Sigmoid colon (tissue), 4 donors: Measurements from ENCODE around the gene RIPOR1.

Experiments
- CTCF ChIP-seq, 4 experiments: fragments of 450-650 bp in 3 of 4; fragments of 200-600 bp in 1 of 4; IDR thresholded peaks; one replicate each; pipeline ENCODE4 v1.5.1; 2016 to 2019; ENCODE audit warnings: antibody characterized with exemption in 4 of 4, mild to moderate bottlenecking in 3 of 4, moderate library complexity in 2 of 4
- EP300 ChIP-seq, 4 donors: sonication (generic); formaldehyde crosslinking; IDR thresholded peaks; one replicate each; pipeline ENCODE4 v1.6.1; 2017; ENCODE audit warnings: antibody characterized with exemption in 4 of 4
- POLR2A ChIP-seq, 2 donors: fragments of 450-650 bp; IDR thresholded peaks; one replicate each; pipeline ENCODE4 v1.6.1; 2016; ENCODE audit warnings: antibody characterized with exemption in 2 of 2, mild to moderate bottlenecking in 2 of 2, moderate library complexity in 2 of 2

DNA sequence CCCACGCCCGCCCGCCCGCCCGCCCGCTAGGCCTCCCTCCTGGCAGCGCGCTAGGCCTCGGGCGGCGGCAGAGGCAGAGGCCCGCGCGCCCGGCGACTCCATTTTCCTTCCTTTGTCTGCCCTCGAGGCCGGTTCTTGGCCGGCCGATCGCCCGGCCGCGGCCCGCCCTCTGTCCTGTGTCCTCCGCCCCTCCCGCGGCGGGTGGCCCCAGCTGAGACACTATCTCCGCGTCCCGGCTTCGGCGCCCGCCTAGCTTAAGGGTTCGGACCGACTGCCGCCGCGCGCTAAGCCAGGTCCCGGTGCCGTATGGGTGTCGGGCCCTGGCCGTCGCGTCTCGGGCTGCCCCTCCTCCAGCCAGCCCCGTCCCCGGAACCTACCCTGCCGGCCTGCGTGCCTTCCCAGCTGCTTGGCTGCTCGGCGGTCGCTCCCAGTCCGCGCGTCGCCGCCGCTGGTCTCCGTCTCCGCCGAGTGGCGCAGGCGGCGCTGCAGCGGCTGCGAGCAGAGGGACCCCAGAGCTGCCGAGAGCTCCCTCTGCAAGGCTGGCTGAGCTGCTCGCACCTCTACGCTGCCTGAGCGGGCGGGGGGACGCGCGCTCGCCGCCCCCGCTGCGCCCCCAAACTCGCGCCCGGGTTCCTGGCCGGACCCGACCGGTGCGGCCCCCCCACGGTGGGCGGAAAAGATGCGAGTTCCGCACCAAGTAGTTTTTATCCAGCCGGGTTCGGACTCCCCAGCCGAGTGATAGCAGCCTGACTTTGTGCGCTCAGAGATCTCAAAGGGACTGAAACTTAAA lies 34.5 kb downstream of the RIPOR1 start:
- TF ChIP-seq CTCF (IDR thresholded peaks at IDR 0.05) (no peak), POLR2A (IDR thresholded peaks at IDR 0.05) (no peak), EP300 (IDR thresholded peaks at IDR 0.05) (no peak)
